HG02973 (cell line): ENCODE results near the gene TRAPPC3L.

Experiments
- ATAC-seq: cut with Tn5 transposase; IDR thresholded peaks from one replicate; pipeline ENCODE4 v1.9.1; 2021; ENCODE audit warnings: moderate library complexity; ENCODE audit not compliant: unreplicated experiment

Gene TRAPPC3L

DNA sequence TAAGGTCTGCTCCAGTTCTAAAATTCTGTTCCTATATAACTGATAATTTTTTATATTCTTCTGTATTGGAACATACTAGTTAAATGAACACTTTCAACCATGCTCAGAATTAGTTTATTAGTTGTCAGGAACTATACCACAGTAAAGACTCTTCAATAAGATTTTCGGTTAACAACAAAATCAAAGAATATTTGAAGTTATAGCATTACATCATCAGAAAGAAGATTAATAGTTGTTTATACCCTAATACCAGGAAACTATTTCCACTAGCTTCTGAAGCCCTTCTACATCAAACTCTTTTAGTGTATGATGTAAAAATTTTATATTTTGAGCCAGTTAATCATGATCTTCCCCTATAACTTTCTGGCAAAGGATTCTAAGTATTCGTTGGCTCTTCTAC lies 14.6 kb upstream of the TRAPPC3L start:
- no peak for ATAC-seq

DNA sequence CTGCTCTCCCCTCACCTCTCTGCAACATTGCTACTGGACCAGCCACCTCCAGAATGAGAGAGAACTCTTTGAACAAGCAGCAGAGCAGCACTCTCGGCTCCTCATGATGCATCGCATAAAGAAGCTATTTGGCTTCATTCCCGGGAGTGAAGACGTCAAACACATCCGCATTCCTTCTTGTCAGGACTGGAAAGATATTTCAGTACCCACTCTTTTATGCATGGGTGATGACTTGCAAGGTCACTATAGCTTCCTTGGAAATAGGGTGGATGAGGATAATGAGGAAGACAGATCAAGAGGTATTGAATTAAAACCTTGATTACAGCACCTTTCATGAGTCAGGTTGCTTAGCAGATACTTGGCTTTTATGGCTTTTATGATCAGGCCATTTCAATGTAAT lies 12.4 kb upstream of the TRAPPC3L start:
- ATAC-seq: no peak

DNA sequence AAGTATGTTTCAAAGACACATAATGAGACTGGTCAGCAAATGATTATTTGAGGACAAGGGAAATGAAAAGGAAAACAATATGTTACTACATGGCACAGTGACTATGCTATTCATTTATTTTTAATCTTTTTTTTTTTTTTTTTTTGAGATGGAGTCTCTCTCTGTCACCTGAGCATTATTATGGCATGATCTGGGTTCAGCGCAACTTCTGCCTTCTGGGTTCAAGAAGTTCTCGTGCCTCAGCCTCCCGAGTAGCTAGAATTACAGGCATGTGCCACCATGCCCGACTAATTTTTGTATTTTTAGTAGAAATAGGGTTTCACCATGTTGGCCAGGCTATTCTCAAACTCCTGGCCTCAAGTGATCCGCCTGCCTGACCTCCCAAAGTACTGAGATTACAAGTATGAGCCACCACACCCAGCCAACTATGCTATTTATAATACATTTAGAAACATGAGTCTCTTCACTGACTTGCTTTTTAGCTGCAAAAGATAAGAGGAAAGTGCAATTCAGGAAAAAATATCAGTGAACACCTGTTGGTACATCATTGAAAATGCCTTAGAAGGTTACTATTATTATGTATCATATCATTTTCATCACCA lies 11.4 kb upstream of the TRAPPC3L start:
- ATAC-seq: no peak

DNA sequence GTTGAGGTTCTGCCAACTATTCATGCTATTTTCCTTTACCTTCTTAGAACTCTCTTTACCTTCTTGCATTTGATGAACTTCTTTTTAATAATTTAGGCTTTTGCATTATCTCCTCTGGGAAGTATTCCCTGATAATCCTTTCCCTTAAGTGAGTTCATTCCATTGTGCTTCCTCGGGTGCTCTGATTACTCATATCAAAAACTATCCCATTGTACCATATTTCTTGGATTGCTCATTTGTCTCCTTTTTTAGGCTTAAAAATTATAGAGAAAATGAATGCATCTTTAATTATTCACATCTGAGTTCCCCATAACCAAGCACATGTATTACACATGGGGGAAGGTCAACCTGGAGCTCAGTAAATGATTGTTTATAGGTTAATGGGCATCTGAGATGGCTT lies 10.6 kb upstream of the TRAPPC3L start:
- no peak for ATAC-seq

DNA sequence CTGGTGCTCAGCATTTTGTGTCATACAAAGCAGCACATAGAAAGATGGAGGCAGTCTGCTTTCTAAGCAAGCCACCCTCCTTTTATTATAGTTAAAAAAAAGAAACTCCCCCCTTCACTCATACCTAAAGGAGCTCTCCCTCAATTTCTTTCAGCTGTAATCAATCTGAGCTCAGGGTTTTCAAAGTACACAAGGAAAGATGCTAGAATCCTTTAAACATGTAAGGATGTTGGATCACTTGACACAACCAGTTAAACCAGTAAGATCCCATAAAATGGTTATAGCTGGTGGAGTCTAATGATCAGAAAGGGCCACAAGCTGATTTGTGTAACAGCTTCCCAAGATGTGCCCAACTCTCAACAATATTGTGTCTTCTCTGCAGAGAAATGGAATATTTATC lies 8.0 kb upstream of the TRAPPC3L start, which contains the start of gene CALHM4:
TSS of gene CALHM4 (plus strand) at position 301 of the 400 bp plus-strand sequence. CDS start at position 344, 43 bp downstream.
- no peak for ATAC-seq

DNA sequence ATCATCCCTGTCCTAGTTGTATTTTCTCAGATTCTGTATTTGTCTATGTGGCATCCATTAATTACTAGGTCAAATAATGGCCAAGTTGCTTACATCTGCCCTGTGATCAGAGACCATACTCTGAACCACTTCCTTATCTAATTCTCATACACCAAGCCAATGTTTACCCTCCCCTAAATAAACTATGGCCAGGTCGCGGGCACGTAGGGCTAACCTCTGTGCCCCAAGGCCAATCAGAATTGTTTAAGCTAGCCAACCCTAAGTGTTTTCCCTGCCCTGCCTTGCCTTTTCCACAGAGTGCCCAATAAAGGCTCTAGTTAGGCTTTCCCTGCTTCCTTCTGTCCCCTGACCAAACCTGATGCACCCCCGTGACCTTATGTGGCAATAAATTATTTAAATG lies 5.3 kb upstream of the TRAPPC3L start:
- ATAC-seq: no peak

DNA sequence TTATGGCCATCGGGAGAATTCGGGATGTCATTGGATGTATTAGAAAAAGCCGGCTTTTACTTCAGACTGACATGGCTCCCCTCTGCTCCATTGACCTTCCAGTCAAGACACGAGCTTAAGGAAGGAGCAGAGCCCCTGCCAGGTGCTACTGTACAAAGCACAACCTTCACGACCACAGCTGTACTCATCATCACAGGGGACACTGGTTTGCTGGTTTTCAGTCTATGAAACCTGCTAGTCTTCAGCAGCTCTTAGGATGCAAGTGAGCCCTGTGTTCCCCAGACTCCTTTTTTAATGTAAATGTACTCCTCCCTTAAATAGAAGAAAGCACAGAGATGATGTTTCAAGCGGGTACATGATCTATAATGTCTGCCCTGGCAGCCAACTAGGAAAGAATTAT lies 1.9 kb upstream of the TRAPPC3L start:
- ATAC-seq: no peak

DNA sequence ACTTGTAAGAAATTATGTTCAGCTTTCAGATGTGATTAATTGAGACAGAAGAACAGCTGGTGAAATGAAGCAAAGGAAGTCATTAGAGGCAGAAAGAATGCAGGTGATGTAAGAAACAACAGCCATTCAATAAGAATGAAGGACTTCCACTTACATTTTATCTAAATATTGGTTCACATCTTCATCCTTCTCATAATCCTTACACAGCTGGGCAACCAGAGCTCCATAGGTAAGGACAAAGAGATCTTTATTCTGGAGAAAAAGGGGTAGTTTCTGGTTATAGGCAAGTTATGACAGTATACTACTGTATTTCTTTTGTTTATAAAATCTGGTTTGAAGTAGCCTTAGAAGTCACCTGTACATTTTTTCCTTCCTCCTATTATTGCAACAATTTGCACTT lies 2.3 kb downstream of the TRAPPC3L start:
- ATAC-seq: no peak

DNA sequence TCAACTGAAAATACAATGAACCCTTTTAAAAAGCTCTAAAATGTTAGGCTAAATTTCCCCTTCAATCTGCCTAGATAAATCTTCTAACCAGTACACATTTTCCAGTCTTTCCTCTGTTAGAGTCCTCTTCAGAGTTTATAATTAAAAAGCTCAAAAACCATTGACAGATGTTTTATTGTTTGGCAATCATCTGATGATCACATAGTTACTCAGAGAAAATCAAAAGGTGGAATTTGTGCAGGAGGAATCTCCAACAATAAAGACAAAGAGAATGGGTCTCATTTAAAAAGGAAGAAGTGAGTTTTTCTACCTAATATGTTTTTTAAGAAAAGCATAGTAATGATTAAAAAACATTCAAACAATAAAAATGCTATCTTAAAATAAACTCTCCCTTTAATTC lies 3.1 kb downstream of the TRAPPC3L start:
- ATAC-seq: no peak

DNA sequence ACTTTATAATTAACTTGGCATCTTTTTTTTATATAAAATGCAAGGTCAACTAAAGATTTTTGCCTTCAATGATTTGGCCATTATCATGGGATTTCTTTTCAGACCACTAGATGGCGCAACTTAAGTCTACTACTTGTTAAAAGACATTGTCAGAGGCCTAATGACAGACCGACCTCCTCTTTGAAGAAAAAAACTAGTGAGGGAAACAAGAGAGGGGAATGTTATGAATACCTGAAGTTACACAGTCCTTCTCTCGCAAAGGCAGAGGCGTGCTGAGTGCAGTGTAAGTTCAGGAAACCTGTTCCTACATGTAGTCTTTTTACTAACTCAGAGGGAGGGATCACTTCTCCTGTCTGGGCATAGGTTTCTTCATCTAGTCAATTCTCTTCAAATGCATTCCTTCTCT lies 9.3 kb downstream of the TRAPPC3L start:
- peak; percentile 53 for ATAC-seq

DNA sequence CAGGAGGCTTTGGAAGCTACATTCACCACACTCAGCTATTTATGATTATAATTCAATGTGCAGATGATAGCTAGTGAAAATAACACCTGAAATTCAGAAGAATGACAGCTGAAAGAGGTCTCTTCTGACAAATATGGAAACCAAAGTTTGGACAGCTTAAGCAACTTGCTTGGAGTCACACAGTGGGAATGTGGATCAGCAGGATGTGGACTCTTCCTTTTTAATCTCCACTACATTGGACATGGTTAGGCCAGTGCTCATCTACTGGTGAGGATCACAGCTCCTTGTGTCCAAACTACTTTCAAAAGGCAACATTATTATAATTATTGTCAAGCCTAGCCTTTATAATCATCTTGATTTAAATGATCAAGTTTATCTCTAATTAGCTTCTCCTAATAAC lies 10.4 kb downstream of the TRAPPC3L start:
- ATAC-seq: no peak

DNA sequence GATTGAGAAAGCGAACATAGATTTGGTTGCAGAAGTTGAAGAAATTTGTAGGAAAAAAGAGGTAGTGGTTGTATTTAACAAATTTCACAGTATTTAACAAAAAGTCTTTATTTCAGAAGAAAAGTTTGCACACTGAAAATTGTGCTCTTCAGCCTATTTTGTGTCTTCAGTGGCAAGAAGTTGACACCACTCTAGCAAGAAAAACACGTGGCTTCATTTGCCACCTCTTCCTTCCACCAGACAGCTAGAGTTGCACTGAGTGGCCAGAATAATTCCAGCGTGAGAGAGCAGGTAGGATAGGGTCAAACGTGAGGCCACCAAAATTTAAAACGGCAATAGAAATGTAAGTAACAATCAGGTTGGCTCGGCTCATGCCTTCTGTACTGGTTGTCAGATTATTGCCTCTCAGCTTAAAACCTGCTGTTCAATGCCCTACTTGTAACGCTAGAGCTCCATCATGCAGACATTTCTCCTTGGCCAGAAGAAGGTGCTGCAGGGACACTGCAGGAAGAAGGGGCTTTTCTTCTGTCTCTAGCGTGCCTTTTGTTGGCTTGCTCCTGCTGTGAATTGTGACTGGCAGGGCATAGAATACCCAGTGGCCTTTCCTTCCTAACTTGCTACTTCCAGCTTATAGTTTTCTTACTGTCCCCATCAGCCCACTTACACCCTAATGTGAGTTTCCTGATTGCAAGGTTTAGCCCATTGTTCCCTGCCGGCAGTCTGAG lies 12.1 kb downstream of the TRAPPC3L start:
- ATAC-seq: no peak

DNA sequence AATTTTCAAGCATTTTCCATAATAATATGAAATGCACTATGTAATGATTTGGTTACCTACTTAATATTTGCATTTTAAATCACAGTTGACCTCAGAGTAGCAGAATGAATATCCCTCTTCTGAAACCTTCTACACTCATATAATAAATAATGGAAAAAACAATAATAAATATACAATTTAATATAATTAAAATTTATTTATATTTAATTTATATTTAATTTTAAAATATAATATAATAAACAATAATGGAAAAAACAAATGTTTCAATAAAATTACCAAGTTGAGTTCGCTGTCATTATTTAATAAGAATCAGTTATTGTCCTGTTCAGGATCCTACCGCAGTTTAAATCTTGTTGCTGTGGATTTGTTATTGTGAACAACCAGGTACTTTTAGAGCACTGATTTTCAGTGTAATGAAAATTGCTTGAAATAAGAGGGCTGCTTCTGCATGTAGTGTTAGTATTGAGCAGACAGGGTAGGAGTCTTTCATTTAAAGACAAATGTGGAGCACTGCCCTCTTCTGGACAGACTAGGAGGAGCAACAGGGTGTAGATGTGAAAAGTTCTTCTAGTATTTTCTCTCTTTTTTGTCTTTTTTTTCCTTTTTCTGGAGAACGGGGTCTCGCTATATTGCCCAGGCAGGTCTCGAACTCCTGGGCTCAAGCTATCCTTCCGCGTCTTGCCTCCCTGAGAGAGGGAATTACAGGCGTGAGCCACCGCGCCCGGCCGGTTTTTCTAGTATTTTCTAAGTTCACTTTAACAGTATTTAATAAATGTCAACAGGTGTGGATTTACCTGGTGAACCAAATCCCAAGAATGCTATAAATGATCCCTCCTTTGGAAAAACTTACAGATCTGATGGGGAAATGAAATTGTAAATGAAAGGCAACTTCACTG lies 13.6 kb downstream of the TRAPPC3L start:
- ATAC-seq: peak; percentile 74

DNA sequence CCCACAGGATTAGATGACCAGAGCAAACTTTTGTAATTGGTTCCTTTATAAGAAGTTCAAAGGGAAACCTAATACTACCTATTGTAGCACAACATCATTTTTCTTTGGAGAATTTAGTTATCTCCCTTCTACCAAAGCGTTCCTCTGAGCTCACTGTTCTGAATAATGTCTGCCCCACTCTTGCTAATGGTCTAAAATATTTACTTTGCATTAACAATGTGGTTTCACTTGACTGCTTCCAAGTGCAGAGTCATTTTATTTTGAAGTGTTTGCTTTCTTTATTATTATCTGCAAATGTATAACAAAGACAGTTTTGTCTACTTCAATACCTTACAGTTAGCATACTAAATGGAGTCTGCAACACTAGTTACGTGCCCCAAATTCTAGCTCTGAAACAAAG lies 15.0 kb downstream of the TRAPPC3L start:
- no peak for ATAC-seq

DNA sequence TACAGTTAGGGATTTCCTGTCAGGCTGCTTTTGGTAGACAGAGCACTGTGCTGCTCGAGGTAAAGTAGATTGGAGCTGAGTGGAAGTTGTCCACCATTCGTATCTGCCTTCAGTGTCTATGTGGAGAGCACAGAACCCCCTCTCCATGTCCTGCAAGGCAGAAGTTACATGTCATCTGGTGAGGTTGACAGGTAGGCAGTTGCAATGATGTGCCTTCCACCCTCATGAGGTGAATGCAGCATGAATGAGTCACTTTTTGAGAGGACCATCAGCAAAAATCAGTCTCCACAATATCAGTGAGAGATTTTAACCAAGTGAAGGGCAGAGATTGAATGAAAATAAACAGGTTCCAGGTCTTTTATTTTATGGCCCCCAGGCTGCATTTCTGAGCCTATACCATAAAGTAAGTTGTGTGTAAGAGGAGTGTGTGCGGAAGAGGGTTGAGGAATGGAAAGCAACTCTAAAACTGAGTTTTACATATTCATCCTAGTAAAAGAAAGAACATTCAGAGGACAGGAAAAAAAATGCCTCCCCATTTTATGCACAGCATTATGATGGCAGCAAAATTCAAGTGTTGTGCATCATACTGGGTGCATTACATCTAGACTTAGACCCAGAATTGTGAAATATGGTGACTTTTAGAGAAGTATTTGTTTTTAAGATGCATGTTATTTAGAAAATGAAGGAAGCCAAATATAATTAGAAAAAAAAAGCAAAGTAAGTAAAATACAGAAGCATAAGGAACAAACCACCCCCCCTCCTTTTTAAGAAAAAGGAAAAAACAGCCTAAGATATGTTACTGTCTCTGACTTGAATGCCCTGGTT lies 15.8 kb downstream of the TRAPPC3L start:
- no peak for ATAC-seq

DNA sequence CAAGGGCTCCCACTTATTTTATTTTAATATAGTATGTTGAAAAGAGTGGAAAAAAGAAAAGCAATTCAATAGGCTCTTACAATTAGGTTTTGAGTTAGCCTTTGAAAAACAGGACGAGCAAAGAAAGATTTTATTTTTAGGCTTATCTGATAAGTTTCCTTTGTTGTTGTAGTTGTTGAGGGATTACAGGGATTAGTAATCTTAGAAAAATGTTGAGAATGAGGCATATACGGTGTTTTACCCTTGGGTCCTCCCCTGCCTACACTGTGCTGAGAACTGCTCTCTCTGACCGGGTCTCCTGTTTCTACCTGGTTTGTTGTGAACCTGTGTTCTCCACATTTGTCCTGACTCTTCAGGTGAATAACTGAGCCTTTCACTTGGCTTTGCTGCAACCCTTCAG lies 16.7 kb downstream of the TRAPPC3L start:
- no peak for ATAC-seq

DNA sequence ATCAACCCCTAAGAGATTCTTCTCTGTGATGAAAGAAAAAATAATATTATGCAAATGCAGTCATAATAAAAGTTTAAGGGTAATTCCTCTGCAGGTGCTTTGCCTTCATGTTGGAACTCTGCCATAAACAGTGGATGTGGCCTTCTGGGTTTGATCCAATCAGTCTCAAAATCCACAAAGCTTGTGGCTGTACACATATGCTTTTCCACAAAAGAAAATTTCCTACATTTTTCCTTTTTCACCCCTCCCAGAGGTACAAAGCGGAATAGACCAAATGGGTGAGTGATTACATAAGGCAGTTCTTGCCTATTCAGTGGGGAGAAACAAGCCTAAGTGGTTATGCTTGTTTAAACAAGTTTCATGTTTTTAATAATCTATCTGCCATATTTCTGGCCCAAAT lies 17.4 kb downstream of the TRAPPC3L start:
- no peak for ATAC-seq

DNA sequence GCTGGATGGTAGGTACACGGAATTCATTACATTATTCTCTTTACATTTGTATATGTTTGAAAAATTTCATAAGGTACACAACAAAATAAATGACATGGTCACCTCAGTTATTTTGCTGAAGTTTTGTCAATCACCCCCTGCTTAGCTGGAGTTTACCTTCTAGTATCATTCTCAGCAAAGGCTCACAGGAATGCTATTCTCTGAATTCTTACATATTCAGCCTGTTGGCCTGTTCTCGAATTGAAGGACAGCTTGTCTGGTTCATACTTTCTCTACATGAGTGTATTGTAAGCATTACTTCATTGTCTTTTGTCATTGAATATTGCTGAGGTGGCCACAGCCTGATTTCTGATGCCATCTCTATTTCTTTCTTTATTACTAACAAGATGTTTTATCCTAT lies 21.2 kb downstream of the TRAPPC3L start:
- no peak for ATAC-seq

DNA sequence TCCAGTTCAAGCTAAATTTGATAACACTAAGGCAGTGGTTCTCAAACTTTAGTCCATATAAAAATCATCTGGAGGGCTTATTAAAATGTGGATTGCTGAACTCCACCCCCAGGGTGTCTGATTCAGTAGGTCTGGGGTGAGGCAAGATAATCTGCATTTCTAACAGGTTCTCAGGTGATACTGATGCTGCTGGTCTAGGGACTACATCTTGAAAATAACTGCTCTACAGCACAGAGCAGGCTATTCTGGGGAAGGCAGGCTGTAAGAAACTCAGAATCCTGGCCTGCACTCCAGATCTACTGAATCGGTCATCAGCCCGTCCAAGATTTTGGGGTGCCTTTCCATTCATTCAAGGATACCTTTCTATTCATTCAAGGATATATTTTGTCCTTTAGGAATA lies 22.6 kb downstream of the TRAPPC3L start:
- ATAC-seq: no peak

DNA sequence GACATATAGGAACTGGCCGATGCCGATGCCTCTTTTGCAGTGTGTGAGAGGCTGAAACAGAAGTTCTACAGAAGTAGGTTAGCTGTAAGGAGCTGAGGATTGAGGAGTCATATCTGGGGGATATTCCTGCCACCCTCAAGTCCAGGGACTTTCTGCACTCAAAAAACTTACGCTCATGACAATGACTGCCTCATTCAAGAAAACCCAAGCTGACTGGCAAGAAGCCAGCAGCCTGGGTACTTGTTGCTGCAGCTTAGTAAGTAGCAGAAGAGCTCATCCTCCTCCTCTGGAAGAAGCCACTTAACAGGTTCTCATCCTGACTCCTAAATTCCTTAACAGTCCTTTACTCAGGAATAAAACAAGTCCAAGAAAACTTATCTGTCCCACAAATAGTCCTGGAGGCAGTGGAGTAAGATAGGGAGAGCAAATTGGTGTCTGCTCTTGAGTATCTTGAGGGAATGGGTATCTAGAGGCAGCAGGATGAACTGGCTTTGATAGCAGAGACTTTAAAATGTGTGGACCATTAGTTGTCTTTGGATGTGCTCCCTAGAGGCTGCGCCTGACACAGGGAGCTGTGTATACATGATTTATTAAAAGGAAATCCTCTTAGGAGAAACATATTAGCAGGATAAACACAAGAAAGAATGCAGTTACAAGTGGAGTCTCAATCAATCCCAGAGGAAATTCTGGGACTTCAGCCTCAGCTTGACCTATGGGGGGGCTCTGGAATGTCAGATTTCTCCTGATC lies 26.7 kb downstream of the TRAPPC3L start:
- no peak for ATAC-seq
